K562 (cell line): ENCODE results near the gene ZNF521. TPM values are rescaled to one million over a fixed set of nuclear protein-coding genes. Genes with fewer than 3 reads are reported as not detected.

Source experiments
- ATAC-seq: fragments of 200-7000 bp; cut with Tn5 transposase; 3 replicates; pipeline ENCODE4 v1.9.1; 2020; ENCODE audit warnings: moderate library complexity
- BruUV-seq: library from RNA; stranded (reverse); fragments of 400-500 nt; replicated peaks from 2 replicates; lab custom pipeline; 2021; lab: Mats Ljungman, UMichigan
- CTCF ChIA-PET: fragments of 300-600 bp; formaldehyde crosslinking; extraction: SDS; loops from one replicate; lab custom pipeline; 2021; ENCODE audit warnings: low intra/inter-chr PET ratio; lab: Yijun Ruan, JAX
- POLR2A ChIA-PET: fragments of 300-600, 350-650 bp; sonication (Branson Sonifier 250); formaldehyde crosslinking; extraction: SDS; loops from one replicate; lab custom pipeline; 2021; ENCODE audit warnings: antibody characterized with exemption, inconsistent platforms; lab: Yijun Ruan, JAX
- DNase-seq, 4 experiments: peaks; one replicate each; pipeline versions ENCODE4 v3.0.0 to v3.0.0-alpha.2; 2011 to 2018; ENCODE audit warnings: low spot score in 3 of 4, mixed read lengths in 3 of 4; ENCODE audit errors: extremely low read depth in 1 of 4
- FAIRE-seq: peaks from 2 replicates; lab custom pipeline; 2011; peaks lifted over from hg19 to GRCh38; lab: Jason Lieb, UNC
- H2AFZ ChIP-seq: 2 replicates; pipeline ENCODE4 v1.6.0; 2011; ENCODE audit warnings: low read depth, low read length, control low read depth, inconsistent platforms
- H3K27ac ChIP-seq: fragments of 200-600 bp; 3 replicates; pipeline ENCODE4 v1.8.0; 2011; ENCODE audit warnings: low read depth, mild to moderate bottlenecking, control low read depth, inconsistent platforms, low read length, moderate library complexity, mixed read lengths; ENCODE audit errors: extremely low read depth
- H3K27me3 ChIP-seq, 2 experiments: fragments of 300-600 bp in 1 of 2; 2 replicates in 1 of 2; 3 replicates in 1 of 2; pipeline versions ENCODE4 v1.6.0 to v1.8.0; 2011; ENCODE audit warnings: inconsistent platforms in 2 of 2, low read length in 2 of 2, mild to moderate bottlenecking in 1 of 2, mixed read lengths in 1 of 2, moderate library complexity in 1 of 2; ENCODE audit not compliant: control insufficient read depth in 2 of 2, insufficient read depth in 2 of 2
- H3K36me3 ChIP-seq: fragments of 300-600 bp; 3 replicates; pipeline ENCODE4 v1.8.0; 2011; ENCODE audit warnings: mild to moderate bottlenecking, low read length, inconsistent platforms; ENCODE audit not compliant: control insufficient read depth, insufficient read depth
- H3K4me1 ChIP-seq, 2 experiments: fragments of 200-600 bp in 1 of 2; replicated peaks in 1 of 2; 2 replicates in 1 of 2; 3 replicates in 1 of 2; pipeline versions ENCODE4 v1.5.1 to v1.8.0; 2011; ENCODE audit warnings: inconsistent platforms in 2 of 2, low read length in 2 of 2, mild to moderate bottlenecking in 1 of 2, mixed read lengths in 1 of 2, moderate library complexity in 1 of 2; ENCODE audit not compliant: control insufficient read depth in 2 of 2, insufficient read depth in 2 of 2
- H3K4me2 ChIP-seq: 2 replicates; pipeline ENCODE4 v1.6.1; 2011; ENCODE audit warnings: low read length, control low read depth, inconsistent platforms, mixed read lengths; ENCODE audit not compliant: insufficient read depth
- H3K4me3 ChIP-seq: fragments of 200-600 bp; sonication (generic), shearing (Covaris generic); 2 replicates; pipeline ENCODE4 v1.5.1; 2016; ENCODE audit warnings: control low read depth, inconsistent platforms
- H3K79me2 ChIP-seq: fragments of 200-600 bp; 3 replicates; pipeline ENCODE4 v1.8.0; 2011; ENCODE audit warnings: low read length, inconsistent platforms; ENCODE audit not compliant: control insufficient read depth, insufficient read depth
- H3K9ac ChIP-seq, 2 experiments: 2 replicates each; pipeline versions ENCODE4 v1.6.0 to v1.6.1; 2011; ENCODE audit warnings: low read depth in 2 of 2, low read length in 2 of 2, control low read depth in 1 of 2, inconsistent platforms in 1 of 2, mild to moderate bottlenecking in 1 of 2, mixed read lengths in 1 of 2; ENCODE audit not compliant: insufficient read depth in 1 of 2
- H3K9me1 ChIP-seq: one replicate; pipeline ENCODE4 v1.6.0; 2011; ENCODE audit warnings: inconsistent platforms, mild to moderate bottlenecking, low read length, moderate library complexity; ENCODE audit not compliant: control insufficient read depth, insufficient read depth
- H3K9me3 ChIP-seq: replicated peaks from 2 replicates; pipeline ENCODE4 v1.5.1; 2011; ENCODE audit warnings: low read depth, low read length, inconsistent platforms; ENCODE audit not compliant: control insufficient read depth, insufficient read depth
- H4K20me1 ChIP-seq: replicated peaks from 2 replicates; pipeline ENCODE4 v1.6.1; 2011; ENCODE audit warnings: low read length, inconsistent platforms, mixed read lengths; ENCODE audit not compliant: control insufficient read depth, insufficient read depth
- ATF1 ChIP-seq, 2 experiments: fragments of 450-650 bp in 1 of 2; IDR thresholded peaks; 2 replicates each; pipeline ENCODE4 v1.6.1; 2016; ENCODE audit warnings: missing compliant biosample characterization in 1 of 2, missing genetic modification characterization in 1 of 2
- BRD9 ChIP-seq: fragments of 450-650 bp; IDR thresholded peaks from 2 replicates; pipeline ENCODE4 v1.6.1; 2018; ENCODE audit warnings: low read depth; ENCODE audit not compliant: partially characterized antibody
- ERF ChIP-seq: fragments of 450-650 bp; formaldehyde crosslinking; IDR thresholded peaks from 2 replicates; pipeline ENCODE4 v1.4.0; 2020; ENCODE audit warnings: mild to moderate bottlenecking, mixed read lengths
- L3MBTL2 ChIP-seq: fragments of 450-650 bp; IDR thresholded peaks from 2 replicates; pipeline ENCODE4 v1.6.1; 2016; ENCODE audit warnings: mild to moderate bottlenecking, moderate library complexity
- SPI1 ChIP-seq: IDR thresholded peaks from 2 replicates; pipeline ENCODE4 v1.6.1; 2011; ENCODE audit warnings: low read depth, low read length, control low read depth, borderline replicate concordance
- ZNF436 ChIP-seq: fragments of 250-450, 450-650 bp; sonication (Bioruptor Pico); formaldehyde crosslinking; IDR thresholded peaks from 2 replicates; pipeline ENCODE4 v1.7.0; 2020; ENCODE audit warnings: mild to moderate bottlenecking
- WGBS: fragments of 100-300 bp; shearing (Covaris generic); methylation state at CpG from one replicate; pipeline ENCODE4 v1.1.6; 2016; ENCODE audit warnings: low coverage, mixed read lengths; ENCODE audit not compliant: insufficient coverage; ENCODE audit errors: missing lambda C conversion rate; 5-methylcytosine and 5-hydroxymethylcytosine counted together
- in situ Hi-C: fragments of 300-500 bp; cut with MboI; formaldehyde crosslinking; loops from 4 replicates; pipeline ENCODE4 v1.15.0; 2018; ENCODE audit warnings: inconsistent platforms, mixed read lengths
- intact Hi-C: fragments of 100-400 bp; cut with micrococcal nuclease; formaldehyde crosslinking; loops from 2 replicates; pipeline ENCODE4 v1.14.2; 2022
- polyA plus RNA-seq, 8 experiments: library from polyadenylated mRNA; depleted of rRNA in 4 of 8; stranded (reverse) in 5 of 8; unstranded in 3 of 8; fragments of >200 nt; fragmentation: Nextera tagmentation in 2 of 8; fragmentation: Illumina TruSeq in 1 of 8; extraction: Ambion mirVana in 2 of 8; extraction: Trizol in 1 of 8; gene quantifications; 2 replicates each; pipeline versions ENCODE4 v1.2.1 to v1.2.3, GENCODE V29; 2011 to 2014; ENCODE audit warnings: inconsistent platforms in 1 of 8, missing spikeins in 1 of 8
- total RNA-seq, 7 experiments: library from RNA; depleted of rRNA in 6 of 7; stranded (reverse); fragments of >200 nt in 6 of 7; fragmentation: Illumina TruSeq in 2 of 7; extraction: Trizol in 2 of 7; gene quantifications; 2 replicates each; pipeline versions ENCODE4 v1.2.1 to v1.2.3, GENCODE V29; 2011 to 2021; ENCODE audit warnings: low replicate concordance in 1 of 7
- TF ChIP-seq, protein P1 (sequence below): fragments of 250-450 bp; sonication (Bioruptor Pico); IDR thresholded peaks from 2 replicates; pipeline ENCODE4 v1.4.0; 2020; ENCODE audit warnings: mild to moderate bottlenecking
- TF ChIP-seq, protein P2 (sequence below), 2 experiments: IDR thresholded peaks; 2 replicates each; pipeline ENCODE4 v1.6.1; 2011; ENCODE audit warnings: borderline replicate concordance in 1 of 2, control low read depth in 1 of 2, low read depth in 1 of 2, low read length in 1 of 2, mild to moderate bottlenecking in 1 of 2, mixed read lengths in 1 of 2, moderate library complexity in 1 of 2; ENCODE audit not compliant: insufficient read depth in 1 of 2, insufficient read length in 1 of 2, poor library complexity in 1 of 2, severe bottlenecking in 1 of 2; ENCODE audit errors: extremely low read depth in 1 of 2

ZNF521 gene
- total and polyA plus RNA-seq, 9 of the 15 experiments (the other 6 are each of a cell fraction or from before 2014, with no cell fraction given), result 1.2 to 5.8 (median 1.6) TPM

DNA sequence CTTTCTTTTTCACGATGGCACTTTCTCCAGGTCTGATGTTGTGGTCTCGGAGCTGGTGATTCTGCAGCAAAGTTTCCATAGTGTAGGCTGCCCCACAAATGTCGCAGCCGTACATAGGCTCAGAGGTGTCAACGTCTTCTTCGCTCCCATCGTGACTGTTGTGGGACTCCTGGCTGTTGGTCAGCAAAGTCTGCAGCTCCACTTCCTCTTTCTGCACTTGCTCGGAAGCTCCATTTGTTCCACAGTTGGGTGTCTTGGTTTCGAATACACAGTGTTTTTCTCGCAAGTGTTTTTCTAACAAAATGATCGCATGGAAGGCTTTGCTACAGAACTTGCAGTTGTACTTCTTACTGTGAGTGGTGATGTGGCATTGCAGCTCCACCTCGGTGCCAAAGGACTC, 126.8 kb downstream of the ZNF521 start:
- DNase-seq (no peak), ATAC-seq (no peak), FAIRE-seq (no peak)
- in situ Hi-C loops (no loop called here), intact Hi-C loops (loop anchor here (10.0 kb wide), 1 partner anchor 600 kb away; no protein-coding TSS in a partner anchor)
- 14% methylated on average over 12 of the region's 12 CpGs for WGBS
- H3K27ac ChIP-seq, result no peak overlapping the region
- no peaks in the 10 kb centered on the region for H3K79me2 ChIP-seq
- no peaks in the 10 kb centered on the region for H3K9me1 ChIP-seq
- H2AFZ ChIP-seq, result no peak overlapping the region
- no peaks in the 10 kb centered on the region for H4K20me1 ChIP-seq
- CTCF ChIA-PET, result no interaction called here
- H3K4me1 ChIP-seq, result peaks cover 4 to 22% of the 10 kb centered on the region in 2 experiments; a peak in 4 of 5 replicates
- no peak overlapping the region for H3K4me2 ChIP-seq
- H3K9ac ChIP-seq, result no peak overlapping the region
- peaks cover 2% of the 10 kb centered on the region; the same call in 1 of the 2 replicates for H3K9me3 ChIP-seq
- H3K36me3 ChIP-seq, result no peaks in the 10 kb centered on the region
- POLR2A ChIA-PET, result interaction anchor here (1.6 kb wide), 1 partner anchor 14 kb away, joined by 7 read pairs; no protein-coding TSS in a partner anchor
- TF ChIP-seq L3MBTL2, result peak; percentile 50; the same call in 1 of the 2 replicates
- peak; percentile 12; the same call in 1 of the 2 replicates for TF ChIP-seq ERF (CRISPR knock-in tag)
- TF ChIP-seq, protein P1, sequence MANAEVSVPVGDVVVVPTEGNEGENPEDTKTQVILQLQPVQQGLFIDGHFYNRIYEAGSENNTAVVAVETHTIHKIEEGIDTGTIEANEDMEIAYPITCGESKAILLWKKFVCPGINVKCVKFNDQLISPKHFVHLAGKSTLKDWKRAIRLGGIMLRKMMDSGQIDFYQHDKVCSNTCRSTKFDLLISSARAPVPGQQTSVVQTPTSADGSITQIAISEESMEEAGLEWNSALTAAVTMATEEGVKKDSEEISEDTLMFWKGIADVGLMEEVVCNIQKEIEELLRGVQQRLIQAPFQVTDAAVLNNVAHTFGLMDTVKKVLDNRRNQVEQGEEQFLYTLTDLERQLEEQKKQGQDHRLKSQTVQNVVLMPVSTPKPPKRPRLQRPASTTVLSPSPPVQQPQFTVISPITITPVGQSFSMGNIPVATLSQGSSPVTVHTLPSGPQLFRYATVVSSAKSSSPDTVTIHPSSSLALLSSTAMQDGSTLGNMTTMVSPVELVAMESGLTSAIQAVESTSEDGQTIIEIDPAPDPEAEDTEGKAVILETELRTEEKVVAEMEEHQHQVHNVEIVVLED (CRISPR knock-in tag), result 0 out of 2 replicates have a peak, but pooled peaks have one; percentile 29
- no peak for TF ChIP-seq BRD9
- no peak for TF ChIP-seq ATF1 (CRISPR knock-in tag; IDR thresholded peaks at IDR 0.05)
- no peak for TF ChIP-seq ATF1 (tag; IDR thresholded peaks at IDR 0.05)
- no peak for TF ChIP-seq ZNF436 (CRISPR knock-in tag)
- TF ChIP-seq, protein P2, sequence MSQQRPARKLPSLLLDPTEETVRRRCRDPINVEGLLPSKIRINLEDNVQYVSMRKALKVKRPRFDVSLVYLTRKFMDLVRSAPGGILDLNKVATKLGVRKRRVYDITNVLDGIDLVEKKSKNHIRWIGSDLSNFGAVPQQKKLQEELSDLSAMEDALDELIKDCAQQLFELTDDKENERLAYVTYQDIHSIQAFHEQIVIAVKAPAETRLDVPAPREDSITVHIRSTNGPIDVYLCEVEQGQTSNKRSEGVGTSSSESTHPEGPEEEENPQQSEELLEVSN (IDR thresholded peaks at IDR 0.05; ENCODE audit: borderline replicate concordance in 1 of 2, extremely low read depth in 1 of 2, insufficient read depth in 1 of 2, insufficient read length in 1 of 2, low read depth in 1 of 2, low read length in 1 of 2, poor library complexity in 1 of 2, severe bottlenecking in 1 of 2), result peak in 1 of 2 experiments; percentile 22
- peak; percentile 99 for TF ChIP-seq SPI1
- no peaks in the 10 kb centered on the region for H3K27me3 ChIP-seq
- BruUV-seq, result no TSS peak
- no peak overlapping the region for H3K4me3 ChIP-seq
